ENCODE results near the gene NLGN2. TPM values are rescaled to one million over a fixed set of nuclear protein-coding genes. Genes with fewer than 3 reads are reported as not detected.

Gene NLGN2
- total and polyA plus RNA-seq, 2 experiments from 2014 or later = 4.3 to 7.2 TPM

- Histone ChIP-seq H3K9me3 (ENCODE audit: low read depth) (no peaks in the 10 kb centered on the region), H2AFZ (peak overlapping the region; percentile 39), H3K4me2 (peak overlapping the region; percentile 99), H3K27ac (no peak overlapping the region), H3K4me1 (ENCODE audit: insufficient read depth) (peaks cover 50% of the 10 kb centered on the region), H3K79me2 (peaks cover 2% of the 10 kb centered on the region), H4K20me1 (ENCODE audit: insufficient read depth, poor library complexity, severe bottlenecking) (no peaks in the 10 kb centered on the region), H3K36me3 (replicated peaks; ENCODE audit: insufficient read depth, low read depth) (no peaks in the 10 kb centered on the region), H3K27me3 (peaks cover 29% of the 10 kb centered on the region), H3K4me3 (peak overlapping the region; percentile 21), H3K9me2 (replicated peaks; ENCODE audit: insufficient read depth) (no peaks in the 10 kb centered on the region)
- TF ChIP-seq EZH2 (IDR thresholded peaks at IDR 0.05; ENCODE audit: borderline replicate concordance) (no peak), EZH2phosphoT487 (IDR thresholded peaks at IDR 0.05; ENCODE audit: low read depth, severe bottlenecking, unreplicated experiment) (no peak), CTCF (IDR thresholded peaks at IDR 0.05; ENCODE audit: poor library complexity) (no peak)
- peak; percentile 80 for DNase-seq (ENCODE audit: low spot score)
- WGBS (ENCODE audit: low lambda C conversion rate, missing lambda C conversion rate) = 17% methylated on average over 25 of the region's 48 CpGs
Observed at GRCh38 chr17:7437950-7438614, 30.4 kb downstream of the NLGN2 start.

- TF ChIP-seq CTCF (IDR thresholded peaks at IDR 0.05; ENCODE audit: poor library complexity) (no peak), EZH2 (IDR thresholded peaks at IDR 0.05; ENCODE audit: borderline replicate concordance) (no peak), EZH2phosphoT487 (IDR thresholded peaks at IDR 0.05; ENCODE audit: low read depth, severe bottlenecking, unreplicated experiment) (no peak)
- Histone ChIP-seq H3K4me3 (no peak overlapping the region), H3K27ac (no peak overlapping the region), H3K9me3 (ENCODE audit: low read depth) (no peaks in the 10 kb centered on the region), H3K9me2 (replicated peaks; ENCODE audit: insufficient read depth) (no peaks in the 10 kb centered on the region), H3K4me1 (ENCODE audit: insufficient read depth) (peaks cover 50% of the 10 kb centered on the region), H3K4me2 (peak overlapping the region; percentile 99), H3K27me3 (peaks cover 29% of the 10 kb centered on the region), H3K36me3 (replicated peaks; ENCODE audit: insufficient read depth, low read depth) (no peaks in the 10 kb centered on the region), H4K20me1 (ENCODE audit: insufficient read depth, poor library complexity, severe bottlenecking) (no peaks in the 10 kb centered on the region), H2AFZ (no peak overlapping the region), H3K79me2 (peaks cover 2% of the 10 kb centered on the region)
- no peak for DNase-seq (ENCODE audit: low spot score)
- 41% methylated on average over 11 of the region's 11 CpGs for WGBS (ENCODE audit: low lambda C conversion rate, missing lambda C conversion rate)
Observed at GRCh38 chr17:7438656-7439460, 31.2 kb downstream of the NLGN2 start.

- peak; percentile 40 for DNase-seq (ENCODE audit: low spot score)
- Histone ChIP-seq H3K79me2 (peaks cover 2% of the 10 kb centered on the region), H2AFZ (peak within 1 kb of the TSS; percentile 55), H3K9me3 (ENCODE audit: low read depth) (no peaks in the 10 kb centered on the region), H3K4me1 (ENCODE audit: insufficient read depth) (peaks cover 50% of the 10 kb centered on the region), H3K27ac (peak within 1 kb of the TSS; percentile 49), H3K36me3 (replicated peaks; ENCODE audit: insufficient read depth, low read depth) (no peaks in the 10 kb centered on the region), H3K4me3 (peak within 1 kb of the TSS; percentile 75), H3K4me2 (peak within 1 kb of the TSS; percentile 99), H4K20me1 (ENCODE audit: insufficient read depth, poor library complexity, severe bottlenecking) (no peaks in the 10 kb centered on the region), H3K27me3 (peaks cover 29% of the 10 kb centered on the region), H3K9me2 (replicated peaks; ENCODE audit: insufficient read depth) (no peaks in the 10 kb centered on the region)
- TF ChIP-seq EZH2phosphoT487 (IDR thresholded peaks at IDR 0.05; ENCODE audit: low read depth, severe bottlenecking, unreplicated experiment) (no peak), EZH2 (IDR thresholded peaks at IDR 0.05; ENCODE audit: borderline replicate concordance) (no peak), CTCF (IDR thresholded peaks at IDR 0.05; ENCODE audit: poor library complexity) (no peak)
- WGBS (ENCODE audit: low lambda C conversion rate, missing lambda C conversion rate) = 2% methylated on average over 42 of the region's 50 CpGs
Observed at GRCh38 chr17:7439462-7440112, 31.9 kb downstream of the NLGN2 start, which contains the start of gene FGF11. Gene FGF11 (plus strand): TSS chr17:7439512. CDS start chr17:7439621, 109 bp downstream.
